Stimulated activated naive CD8-positive, alpha-beta T cell treated with anti-CD3 and anti-CD28 coated beads, Interleukin-15, Interleukin-2, amounts not matched to agents 100 ng/mL and 50 ng/mL, for 24 hours (primary cell): ENCODE measurements around the gene BICDL1.
A peak's percentile ranks its signal among the peaks of the same experiment; 100 is the strongest.

Experiments used
- H3K27ac Mint-ChIP-seq: one replicate; pipeline ENCODE4 v1.8.0; 2021; ENCODE audit warnings: mild to moderate bottlenecking, mixed read lengths
- H3K27me3 Mint-ChIP-seq: one replicate; pipeline ENCODE4 v1.8.0; 2021; ENCODE audit warnings: mixed read lengths
- H3K36me3 Mint-ChIP-seq: one replicate; pipeline ENCODE4 v1.8.0; 2021; ENCODE audit warnings: low read depth, mixed read lengths
- H3K4me1 Mint-ChIP-seq: one replicate; pipeline ENCODE4 v1.8.0; 2021; ENCODE audit warnings: low read depth, mixed read lengths
- H3K4me3 Mint-ChIP-seq: one replicate; pipeline ENCODE4 v1.8.0; 2021; ENCODE audit warnings: mild to moderate bottlenecking, mixed read lengths
- H3K9me3 Mint-ChIP-seq: one replicate; pipeline ENCODE4 v1.8.0; 2021; ENCODE audit warnings: mixed read lengths

The BICDL1 gene

GRCh38 chr12:120091371-120092090 is 102.5 kb downstream of the BICDL1 start:
- Mint-ChIP-seq H3K36me3 (peaks cover 40% of the 10 kb centered on the region), H3K4me3 (no peak overlapping the region), H3K9me3 (no peaks in the 10 kb centered on the region), H3K27ac (peak overlapping the region; percentile 59), H3K27me3 (no peaks in the 10 kb centered on the region), H3K4me1 (peaks cover 17% of the 10 kb centered on the region)

GRCh38 chr12:120092551-120093335 is 103.7 kb downstream of the BICDL1 start:
- no peak overlapping the region for H3K27ac Mint-ChIP-seq

GRCh38 chr12:120093336-120093591 is 104.2 kb downstream of the BICDL1 start:
- Mint-ChIP-seq H3K4me1 (peaks cover 4% of the 10 kb centered on the region), H3K36me3 (peaks cover 41% of the 10 kb centered on the region), H3K27ac (no peak overlapping the region), H3K27me3 (no peaks in the 10 kb centered on the region), H3K9me3 (no peaks in the 10 kb centered on the region), H3K4me3 (no peak overlapping the region)

More at GRCh38 chr12:120092551-120093335, 103.7 kb downstream of the BICDL1 start:
- Mint-ChIP-seq H3K4me3 (no peak overlapping the region), H3K9me3 (no peaks in the 10 kb centered on the region), H3K4me1 (peaks cover 5% of the 10 kb centered on the region), H3K27me3 (no peaks in the 10 kb centered on the region), H3K36me3 (peaks cover 38% of the 10 kb centered on the region)

GRCh38 chr12:120093592-120094355 is 104.7 kb downstream of the BICDL1 start:
- Mint-ChIP-seq H3K27ac (peak overlapping the region; percentile 40), H3K9me3 (no peaks in the 10 kb centered on the region), H3K4me3 (no peak overlapping the region), H3K4me1 (peaks cover 4% of the 10 kb centered on the region), H3K36me3 (peaks cover 46% of the 10 kb centered on the region), H3K27me3 (no peaks in the 10 kb centered on the region)

- Mint-ChIP-seq H3K27me3 (no peaks in the 10 kb centered on the region), H3K4me3 (no peak overlapping the region), H3K36me3 (peaks cover 43% of the 10 kb centered on the region), H3K4me1 (no peaks in the 10 kb centered on the region), H3K9me3 (no peaks in the 10 kb centered on the region), H3K27ac (no peak overlapping the region)
Measured at GRCh38 chr12:120094485-120094884, 105.4 kb downstream of the BICDL1 start.

- Mint-ChIP-seq H3K4me3 (no peak overlapping the region), H3K4me1 (no peaks in the 10 kb centered on the region), H3K9me3 (no peaks in the 10 kb centered on the region), H3K36me3 (peaks cover 41% of the 10 kb centered on the region), H3K27me3 (no peaks in the 10 kb centered on the region), H3K27ac (no peak overlapping the region)
Measured at GRCh38 chr12:120095331-120095730, 106.3 kb downstream of the BICDL1 start.

GRCh38 chr12:120095736-120096135 is 106.7 kb downstream of the BICDL1 start:
- Mint-ChIP-seq H3K36me3 (peaks cover 42% of the 10 kb centered on the region), H3K4me1 (no peaks in the 10 kb centered on the region), H3K4me3 (no peak overlapping the region), H3K9me3 (no peaks in the 10 kb centered on the region), H3K27me3 (no peaks in the 10 kb centered on the region), H3K27ac (no peak overlapping the region)

GRCh38 chr12:120096671-120097202 is 107.7 kb downstream of the BICDL1 start:
- Mint-ChIP-seq H3K36me3 (peaks cover 37% of the 10 kb centered on the region), H3K4me3 (no peak overlapping the region), H3K27me3 (no peaks in the 10 kb centered on the region), H3K4me1 (peaks cover 6% of the 10 kb centered on the region), H3K27ac (peak overlapping the region; percentile 38), H3K9me3 (no peaks in the 10 kb centered on the region)

- H3K4me3 Mint-ChIP-seq: no peak overlapping the region
- H3K27ac Mint-ChIP-seq: no peak overlapping the region
- peaks cover 34% of the 10 kb centered on the region for H3K36me3 Mint-ChIP-seq
- no peaks in the 10 kb centered on the region for H3K9me3 Mint-ChIP-seq
- no peaks in the 10 kb centered on the region for H3K27me3 Mint-ChIP-seq
- H3K4me1 Mint-ChIP-seq: peaks cover 11% of the 10 kb centered on the region
Measured at GRCh38 chr12:120098756-120099470, 109.9 kb downstream of the BICDL1 start.

GRCh38 chr12:120099738-120100137 is 110.7 kb downstream of the BICDL1 start:
- Mint-ChIP-seq H3K4me3 (no peak overlapping the region), H3K4me1 (peaks cover 11% of the 10 kb centered on the region), H3K27ac (no peak overlapping the region), H3K27me3 (no peaks in the 10 kb centered on the region), H3K9me3 (no peaks in the 10 kb centered on the region), H3K36me3 (peaks cover 38% of the 10 kb centered on the region)

- H3K27ac Mint-ChIP-seq: no peak overlapping the region
- H3K4me3 Mint-ChIP-seq: no peak overlapping the region
- H3K9me3 Mint-ChIP-seq: no peaks in the 10 kb centered on the region
- H3K4me1 Mint-ChIP-seq: peaks cover 16% of the 10 kb centered on the region
- H3K27me3 Mint-ChIP-seq: no peaks in the 10 kb centered on the region
- peaks cover 45% of the 10 kb centered on the region for H3K36me3 Mint-ChIP-seq
Measured at GRCh38 chr12:120100630-120101029, 111.6 kb downstream of the BICDL1 start.

GRCh38 chr12:120101182-120101581 is 112.1 kb downstream of the BICDL1 start:
- Mint-ChIP-seq H3K27me3 (no peaks in the 10 kb centered on the region), H3K27ac (peak overlapping the region; percentile 81), H3K9me3 (no peaks in the 10 kb centered on the region), H3K4me1 (peaks cover 16% of the 10 kb centered on the region), H3K4me3 (no peak overlapping the region), H3K36me3 (peaks cover 47% of the 10 kb centered on the region)

- peaks cover 45% of the 10 kb centered on the region for H3K36me3 Mint-ChIP-seq
- H3K27ac Mint-ChIP-seq: peak overlapping the region; percentile 81
- no peaks in the 10 kb centered on the region for H3K9me3 Mint-ChIP-seq
- peaks cover 16% of the 10 kb centered on the region for H3K4me1 Mint-ChIP-seq
- H3K27me3 Mint-ChIP-seq: no peaks in the 10 kb centered on the region
- H3K4me3 Mint-ChIP-seq: no peak overlapping the region
Measured at GRCh38 chr12:120101617-120102016, 112.6 kb downstream of the BICDL1 start.

- Mint-ChIP-seq H3K4me3 (no peak overlapping the region), H3K27me3 (no peaks in the 10 kb centered on the region), H3K27ac (no peak overlapping the region), H3K4me1 (peaks cover 16% of the 10 kb centered on the region), H3K36me3 (peaks cover 44% of the 10 kb centered on the region), H3K9me3 (no peaks in the 10 kb centered on the region)
Measured at GRCh38 chr12:120102189-120103043, 113.4 kb downstream of the BICDL1 start.
